ENCODE measurements around the gene ZNF841. TPM values are rescaled to one million over a fixed set of nuclear protein-coding genes. Genes with fewer than 3 reads are reported as not detected.
A peak's percentile ranks its signal among the peaks of the same experiment; 100 is the strongest.

ZNF841 gene
- total and polyA plus RNA-seq, 2 of the 13 experiments (the other 11 are each of a cell fraction or from before 2014, with no cell fraction given): 6.2 to 14.2 TPM

GRCh38 chr19:52095172-52096014 lies at the start of gene ZNF841 (continued):
- no peak for TF ChIP-seq DZIP1 (CRISPR knock-in tag; IDR thresholded peaks at IDR 0.05)
- TF ChIP-seq MXD3 (CRISPR knock-in tag; IDR thresholded peaks at IDR 0.05): no peak
- no peak for TF ChIP-seq PLSCR1 (CRISPR knock-in tag; IDR thresholded peaks at IDR 0.05; ENCODE audit: borderline replicate concordance)
- 0 out of 2 replicates have a peak, but pooled peaks have one; percentile 41 for TF ChIP-seq ZMAT3 (CRISPR knock-in tag; conservative IDR thresholded peaks at IDR 0.05)
- TF ChIP-seq SOX6 (IDR thresholded peaks at IDR 0.05): no peak
- 0 out of 2 replicates have a peak, but pooled peaks have one; percentile 32 for TF ChIP-seq SOX6 (CRISPR knock-in tag; IDR thresholded peaks at IDR 0.05)
- TF ChIP-seq FOXK2 (IDR thresholded peaks at IDR 0.05): no peak
- peak; percentile 47; the same call in 1 of the 2 replicates for TF ChIP-seq SIN3B (IDR thresholded peaks at IDR 0.05; ENCODE audit: low read length)
- TF ChIP-seq, protein P1, sequence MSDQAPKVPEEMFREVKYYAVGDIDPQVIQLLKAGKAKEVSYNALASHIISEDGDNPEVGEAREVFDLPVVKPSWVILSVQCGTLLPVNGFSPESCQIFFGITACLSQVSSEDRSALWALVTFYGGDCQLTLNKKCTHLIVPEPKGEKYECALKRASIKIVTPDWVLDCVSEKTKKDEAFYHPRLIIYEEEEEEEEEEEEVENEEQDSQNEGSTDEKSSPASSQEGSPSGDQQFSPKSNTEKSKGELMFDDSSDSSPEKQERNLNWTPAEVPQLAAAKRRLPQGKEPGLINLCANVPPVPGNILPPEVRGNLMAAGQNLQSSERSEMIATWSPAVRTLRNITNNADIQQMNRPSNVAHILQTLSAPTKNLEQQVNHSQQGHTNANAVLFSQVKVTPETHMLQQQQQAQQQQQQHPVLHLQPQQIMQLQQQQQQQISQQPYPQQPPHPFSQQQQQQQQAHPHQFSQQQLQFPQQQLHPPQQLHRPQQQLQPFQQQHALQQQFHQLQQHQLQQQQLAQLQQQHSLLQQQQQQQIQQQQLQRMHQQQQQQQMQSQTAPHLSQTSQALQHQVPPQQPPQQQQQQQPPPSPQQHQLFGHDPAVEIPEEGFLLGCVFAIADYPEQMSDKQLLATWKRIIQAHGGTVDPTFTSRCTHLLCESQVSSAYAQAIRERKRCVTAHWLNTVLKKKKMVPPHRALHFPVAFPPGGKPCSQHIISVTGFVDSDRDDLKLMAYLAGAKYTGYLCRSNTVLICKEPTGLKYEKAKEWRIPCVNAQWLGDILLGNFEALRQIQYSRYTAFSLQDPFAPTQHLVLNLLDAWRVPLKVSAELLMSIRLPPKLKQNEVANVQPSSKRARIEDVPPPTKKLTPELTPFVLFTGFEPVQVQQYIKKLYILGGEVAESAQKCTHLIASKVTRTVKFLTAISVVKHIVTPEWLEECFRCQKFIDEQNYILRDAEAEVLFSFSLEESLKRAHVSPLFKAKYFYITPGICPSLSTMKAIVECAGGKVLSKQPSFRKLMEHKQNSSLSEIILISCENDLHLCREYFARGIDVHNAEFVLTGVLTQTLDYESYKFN (CRISPR knock-in tag; conservative IDR thresholded peaks at IDR 0.05): no peak
- peak; percentile 83 for TF ChIP-seq SIN3A (IDR thresholded peaks at IDR 0.05; ENCODE audit: borderline replicate concordance, low read depth, low read length)
- TF ChIP-seq ZNF101 (CRISPR knock-in tag; IDR thresholded peaks at IDR 0.05; ENCODE audit: borderline replicate concordance, low read depth): no peak
- TF ChIP-seq HIVEP1 (CRISPR knock-in tag; IDR thresholded peaks at IDR 0.05): 0 out of 2 replicates have a peak, but pooled peaks have one; percentile 22
- peak; percentile 87 for TF ChIP-seq POLR2AphosphoS5 (IDR thresholded peaks at IDR 0.05; ENCODE audit: low read depth, low read length)
- TF ChIP-seq, protein P2, sequence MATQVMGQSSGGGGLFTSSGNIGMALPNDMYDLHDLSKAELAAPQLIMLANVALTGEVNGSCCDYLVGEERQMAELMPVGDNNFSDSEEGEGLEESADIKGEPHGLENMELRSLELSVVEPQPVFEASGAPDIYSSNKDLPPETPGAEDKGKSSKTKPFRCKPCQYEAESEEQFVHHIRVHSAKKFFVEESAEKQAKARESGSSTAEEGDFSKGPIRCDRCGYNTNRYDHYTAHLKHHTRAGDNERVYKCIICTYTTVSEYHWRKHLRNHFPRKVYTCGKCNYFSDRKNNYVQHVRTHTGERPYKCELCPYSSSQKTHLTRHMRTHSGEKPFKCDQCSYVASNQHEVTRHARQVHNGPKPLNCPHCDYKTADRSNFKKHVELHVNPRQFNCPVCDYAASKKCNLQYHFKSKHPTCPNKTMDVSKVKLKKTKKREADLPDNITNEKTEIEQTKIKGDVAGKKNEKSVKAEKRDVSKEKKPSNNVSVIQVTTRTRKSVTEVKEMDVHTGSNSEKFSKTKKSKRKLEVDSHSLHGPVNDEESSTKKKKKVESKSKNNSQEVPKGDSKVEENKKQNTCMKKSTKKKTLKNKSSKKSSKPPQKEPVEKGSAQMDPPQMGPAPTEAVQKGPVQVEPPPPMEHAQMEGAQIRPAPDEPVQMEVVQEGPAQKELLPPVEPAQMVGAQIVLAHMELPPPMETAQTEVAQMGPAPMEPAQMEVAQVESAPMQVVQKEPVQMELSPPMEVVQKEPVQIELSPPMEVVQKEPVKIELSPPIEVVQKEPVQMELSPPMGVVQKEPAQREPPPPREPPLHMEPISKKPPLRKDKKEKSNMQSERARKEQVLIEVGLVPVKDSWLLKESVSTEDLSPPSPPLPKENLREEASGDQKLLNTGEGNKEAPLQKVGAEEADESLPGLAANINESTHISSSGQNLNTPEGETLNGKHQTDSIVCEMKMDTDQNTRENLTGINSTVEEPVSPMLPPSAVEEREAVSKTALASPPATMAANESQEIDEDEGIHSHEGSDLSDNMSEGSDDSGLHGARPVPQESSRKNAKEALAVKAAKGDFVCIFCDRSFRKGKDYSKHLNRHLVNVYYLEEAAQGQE (IDR thresholded peaks at IDR 0.05; ENCODE audit: borderline replicate concordance in 1 of 2, low read depth in 1 of 2, low read length in 2 of 2): no peak
- no peak for TF ChIP-seq ZNF382 (CRISPR knock-in tag; IDR thresholded peaks at IDR 0.05; ENCODE audit: borderline replicate concordance)

Data from HepG2 (cell line).